SU-DHL-6 (cell line): ENCODE measurements around the gene PROX2.

ENCODE experiments used
- H2AFZ ChIP-seq: fragments of 200-600 bp; sonication (generic); 2 replicates; pipeline ENCODE4 v1.6.1; 2014; ENCODE audit warnings: low read depth, mild to moderate bottlenecking, moderate library complexity, mixed read lengths, antibody characterized with exemption, low read length; ENCODE audit not compliant: severe bottlenecking
- H3F3A ChIP-seq: fragments of 200-600 bp; shearing (Covaris generic); 2 replicates; pipeline ENCODE4 v1.6.0; 2016; ENCODE audit warnings: antibody characterized with exemption, mild to moderate bottlenecking; ENCODE audit not compliant: insufficient read depth
- H3K27ac ChIP-seq: fragments of 200-600 bp; sonication (generic); 2 replicates; pipeline ENCODE4 v1.5.1; 2016; ENCODE audit warnings: low read depth, mild to moderate bottlenecking, low read length, moderate library complexity, mixed read lengths
- H3K27me3 ChIP-seq: fragments of 200-600 bp; sonication (generic), shearing (Covaris generic); 2 replicates; pipeline ENCODE4 v1.6.0; 2014; ENCODE audit warnings: mild to moderate bottlenecking, low read length
- H3K36me3 ChIP-seq: fragments of 200-600 bp; sonication (generic); 2 replicates; pipeline ENCODE4 v1.6.1; 2014; ENCODE audit warnings: mild to moderate bottlenecking, low read length, mixed read lengths
- H3K4me2 ChIP-seq: fragments of 300-600, 200-600 bp; shearing (Covaris generic), sonication (generic); 2 replicates; pipeline ENCODE4 v1.6.0; 2014; ENCODE audit warnings: low read length, low read depth, mild to moderate bottlenecking; ENCODE audit not compliant: poor library complexity, severe bottlenecking
- H3K4me3 ChIP-seq: fragments of 200-600 bp; sonication (generic); 2 replicates; pipeline ENCODE4 v1.5.1; 2014; ENCODE audit warnings: antibody characterized with exemption, low read length, mild to moderate bottlenecking, mixed read lengths; ENCODE audit not compliant: insufficient read depth, poor library complexity, severe bottlenecking
- H3K79me2 ChIP-seq: fragments of 200-600 bp; sonication (generic); 2 replicates; pipeline ENCODE4 v1.6.1; 2014; ENCODE audit warnings: mild to moderate bottlenecking, low read length, moderate library complexity; ENCODE audit not compliant: insufficient read depth
- H3K9ac ChIP-seq: fragments of 200-600 bp; sonication (generic); 2 replicates; pipeline ENCODE4 v1.7.0; 2014; ENCODE audit warnings: mild to moderate bottlenecking, low read length
- H3K9me2 ChIP-seq: fragments of 200-600 bp; sonication (generic); replicated peaks from 2 replicates; pipeline ENCODE4 v1.6.1; 2014; ENCODE audit warnings: low read length; ENCODE audit not compliant: insufficient read depth
- H3K9me3 ChIP-seq: fragments of 200-600 bp; sonication (generic); 2 replicates; pipeline ENCODE4 v1.6.1; 2014; ENCODE audit warnings: low read length, mixed read lengths; ENCODE audit not compliant: insufficient read depth
- H4K20me1 ChIP-seq: fragments of 200-600 bp; sonication (generic); 2 replicates; pipeline ENCODE4 v1.6.1; 2014; ENCODE audit warnings: low read depth, mild to moderate bottlenecking, antibody characterized with exemption, low read length, moderate library complexity, mixed read lengths
- EZH2phosphoT487 ChIP-seq: fragments of 200-600 bp; sonication (generic), shearing (Covaris generic); conservative IDR thresholded peaks from 2 replicates; pipeline ENCODE4 v1.6.1; 2018; ENCODE audit warnings: mild to moderate bottlenecking, antibody characterized with exemption, low read length, moderate library complexity, mixed read lengths
- TF ChIP-seq, protein P1 (sequence below): fragments of 200-600 bp; sonication (generic); IDR thresholded peaks from one replicate; pipeline ENCODE4 v1.5.1; 2017; ENCODE audit warnings: antibody characterized with exemption, mild to moderate bottlenecking, low read length, moderate library complexity; ENCODE audit not compliant: insufficient read depth, poor library complexity, severe bottlenecking

Gene PROX2

DNA sequence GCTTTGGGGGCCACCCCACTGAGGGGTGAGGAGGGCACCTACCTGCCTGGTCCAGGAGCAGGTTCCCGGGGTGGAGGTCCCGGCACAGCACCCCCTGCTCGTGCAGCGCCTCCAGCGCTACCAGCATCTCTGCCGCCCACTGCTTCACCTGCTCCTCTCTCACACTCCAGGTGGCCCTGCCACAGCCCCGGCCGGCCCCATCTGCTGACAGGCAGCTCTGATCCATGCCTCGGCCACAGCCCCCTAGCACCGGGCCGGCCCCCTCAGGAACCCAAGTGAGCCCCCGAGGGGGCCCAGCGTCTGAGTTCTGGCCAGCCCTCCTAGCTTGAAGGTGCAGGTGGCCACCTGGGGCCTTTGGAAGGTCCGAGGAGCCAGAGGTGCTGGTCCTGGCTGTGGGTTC, 33.6 kb upstream of the PROX2 start:
- Histone ChIP-seq H3K9me3 (no peaks in the 10 kb centered on the region), H3K9ac (no peak overlapping the region), H2AFZ (no peak overlapping the region), H3F3A (peaks cover 7% of the 10 kb centered on the region; the same call in 1 of the 2 replicates), H3K79me2 (no peaks in the 10 kb centered on the region), H3K4me3 (no peak overlapping the region), H3K4me2 (no peak overlapping the region), H4K20me1 (no peaks in the 10 kb centered on the region), H3K27ac (no peak overlapping the region), H3K36me3 (no peaks in the 10 kb centered on the region), H3K9me2 (no peaks in the 10 kb centered on the region), H3K27me3 (no peaks in the 10 kb centered on the region)
- TF ChIP-seq EZH2phosphoT487, result no peak
- TF ChIP-seq, protein P1, sequence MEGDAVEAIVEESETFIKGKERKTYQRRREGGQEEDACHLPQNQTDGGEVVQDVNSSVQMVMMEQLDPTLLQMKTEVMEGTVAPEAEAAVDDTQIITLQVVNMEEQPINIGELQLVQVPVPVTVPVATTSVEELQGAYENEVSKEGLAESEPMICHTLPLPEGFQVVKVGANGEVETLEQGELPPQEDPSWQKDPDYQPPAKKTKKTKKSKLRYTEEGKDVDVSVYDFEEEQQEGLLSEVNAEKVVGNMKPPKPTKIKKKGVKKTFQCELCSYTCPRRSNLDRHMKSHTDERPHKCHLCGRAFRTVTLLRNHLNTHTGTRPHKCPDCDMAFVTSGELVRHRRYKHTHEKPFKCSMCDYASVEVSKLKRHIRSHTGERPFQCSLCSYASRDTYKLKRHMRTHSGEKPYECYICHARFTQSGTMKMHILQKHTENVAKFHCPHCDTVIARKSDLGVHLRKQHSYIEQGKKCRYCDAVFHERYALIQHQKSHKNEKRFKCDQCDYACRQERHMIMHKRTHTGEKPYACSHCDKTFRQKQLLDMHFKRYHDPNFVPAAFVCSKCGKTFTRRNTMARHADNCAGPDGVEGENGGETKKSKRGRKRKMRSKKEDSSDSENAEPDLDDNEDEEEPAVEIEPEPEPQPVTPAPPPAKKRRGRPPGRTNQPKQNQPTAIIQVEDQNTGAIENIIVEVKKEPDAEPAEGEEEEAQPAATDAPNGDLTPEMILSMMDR, result no peak

DNA sequence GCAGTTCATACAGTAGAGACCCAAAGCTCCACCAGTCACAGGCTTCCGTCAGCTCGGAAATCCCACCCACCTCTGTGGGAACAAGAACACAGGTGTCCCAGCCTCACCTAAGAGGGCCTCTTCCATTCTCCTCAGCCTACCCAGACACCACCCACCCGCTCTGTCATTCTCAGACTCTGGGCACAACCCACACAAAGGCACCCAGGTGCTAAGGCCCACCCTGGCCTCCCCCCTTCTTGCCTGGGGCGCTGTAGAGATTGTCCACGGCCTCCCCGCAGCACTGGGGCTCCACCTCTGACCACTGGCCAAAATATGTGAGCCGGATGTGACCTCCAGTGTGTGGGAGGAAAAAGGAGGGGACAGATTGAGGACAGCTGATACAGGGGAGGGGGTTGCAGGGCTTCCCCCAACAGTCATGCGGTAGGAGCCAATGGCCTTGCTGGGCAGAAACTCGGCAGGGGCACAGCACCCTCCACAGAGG, 33.0 kb upstream of the PROX2 start:
- Histone ChIP-seq H3K9me3 (no peaks in the 10 kb centered on the region), H3F3A (peaks cover 13% of the 10 kb centered on the region; the same call in 1 of the 2 replicates), H3K4me2 (no peak overlapping the region), H3K27ac (no peak overlapping the region), H3K9ac (no peak overlapping the region), H3K36me3 (no peaks in the 10 kb centered on the region), H3K4me3 (no peak overlapping the region), H2AFZ (no peak overlapping the region), H3K79me2 (no peaks in the 10 kb centered on the region), H3K27me3 (no peaks in the 10 kb centered on the region), H4K20me1 (no peaks in the 10 kb centered on the region), H3K9me2 (no peaks in the 10 kb centered on the region)
- no peak for TF ChIP-seq EZH2phosphoT487
- TF ChIP-seq, protein P1, result no peak

DNA sequence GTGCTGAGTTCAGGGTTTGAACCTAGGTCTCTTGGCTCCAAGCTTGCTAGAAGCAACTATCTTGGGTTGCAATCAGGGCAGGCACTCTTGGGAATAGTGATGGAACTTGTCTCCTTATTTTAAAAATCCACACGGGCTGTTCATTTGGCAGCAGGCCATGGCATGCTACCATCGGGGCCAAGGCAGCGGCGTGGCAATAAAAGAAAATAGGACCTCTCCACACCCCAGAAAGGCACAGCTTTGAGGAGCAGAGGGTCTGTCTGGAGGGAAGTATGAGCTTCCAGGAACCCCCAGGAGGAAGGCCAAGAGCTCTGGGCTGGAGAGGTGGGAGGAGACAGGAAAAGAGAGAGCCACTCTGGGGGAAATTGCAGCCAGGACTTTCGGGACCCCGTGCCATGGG, 31.8 kb upstream of the PROX2 start:
- H3K27me3 ChIP-seq, result no peaks in the 10 kb centered on the region
- H4K20me1 ChIP-seq, result no peaks in the 10 kb centered on the region
- H3K36me3 ChIP-seq, result no peaks in the 10 kb centered on the region
- TF ChIP-seq, protein P1, result no peak
- TF ChIP-seq EZH2phosphoT487, result no peak
- H3K9me2 ChIP-seq, result no peaks in the 10 kb centered on the region
- H3F3A ChIP-seq, result peaks cover 17% of the 10 kb centered on the region; the same call in 1 of the 2 replicates
- no peaks in the 10 kb centered on the region for H3K79me2 ChIP-seq
- no peaks in the 10 kb centered on the region for H3K9me3 ChIP-seq
- H3K27ac ChIP-seq, result no peak overlapping the region
- H3K4me3 ChIP-seq, result no peak overlapping the region
- H3K4me2 ChIP-seq, result no peak overlapping the region
- no peak overlapping the region for H3K9ac ChIP-seq
- H2AFZ ChIP-seq, result no peak overlapping the region
